K562 (cell line): ENCODE data around the gene IMPG1.

Source experiments
- ARID1B ChIP-seq: fragments of 450-650 bp; IDR thresholded peaks from 2 replicates; pipeline ENCODE4 v1.6.1; 2016; ENCODE audit warnings: antibody characterized with exemption, mild to moderate bottlenecking, inconsistent platforms
- EP300 ChIP-seq: IDR thresholded peaks from 2 replicates; pipeline ENCODE4 v1.6.1; 2012; ENCODE audit warnings: low read length, improper control_type of control experiment
- POLR2A ChIP-seq: fragments of 450-650 bp; conservative IDR thresholded peaks from 2 replicates; pipeline ENCODE4 v1.6.1; 2016
- TBL1XR1 ChIP-seq, 2 experiments: IDR thresholded peaks; 2 replicates each; pipeline ENCODE4 v1.6.1; 2012; ENCODE audit warnings: improper control_type of control experiment in 2 of 2, low read length in 2 of 2, mild to moderate bottlenecking in 1 of 2
- ZFX ChIP-seq: sonication (generic); formaldehyde crosslinking; IDR thresholded peaks from 2 replicates; pipeline ENCODE4 v1.8.0; 2022; ENCODE audit warnings: mild to moderate bottlenecking, missing genetic modification reagents, moderate library complexity
- TF ChIP-seq, protein P1 (sequence below), 3 experiments: IDR thresholded peaks in 2 of 3; conservative IDR thresholded peaks in 1 of 3; 2 replicates each; pipeline ENCODE4 v1.5.1; 2011 to 2012; ENCODE audit warnings: low read length in 3 of 3, mild to moderate bottlenecking in 3 of 3, control low read depth in 2 of 3, improper control_type of control experiment in 1 of 3, inconsistent platforms in 1 of 3, low read depth in 1 of 3, mixed read lengths in 1 of 3, moderate library complexity in 1 of 3; ENCODE audit not compliant: insufficient read depth in 2 of 3

GRCh38 chr6:76000629-76001028 lies 71.8 kb downstream of the IMPG1 start:
- TF ChIP-seq POLR2A = no peak
- TF ChIP-seq EP300 = no peak
- no peak for TF ChIP-seq TBL1XR1 (IDR thresholded peaks at IDR 0.05; ENCODE audit: low read length in 2 of 2)
- TF ChIP-seq, protein P1, sequence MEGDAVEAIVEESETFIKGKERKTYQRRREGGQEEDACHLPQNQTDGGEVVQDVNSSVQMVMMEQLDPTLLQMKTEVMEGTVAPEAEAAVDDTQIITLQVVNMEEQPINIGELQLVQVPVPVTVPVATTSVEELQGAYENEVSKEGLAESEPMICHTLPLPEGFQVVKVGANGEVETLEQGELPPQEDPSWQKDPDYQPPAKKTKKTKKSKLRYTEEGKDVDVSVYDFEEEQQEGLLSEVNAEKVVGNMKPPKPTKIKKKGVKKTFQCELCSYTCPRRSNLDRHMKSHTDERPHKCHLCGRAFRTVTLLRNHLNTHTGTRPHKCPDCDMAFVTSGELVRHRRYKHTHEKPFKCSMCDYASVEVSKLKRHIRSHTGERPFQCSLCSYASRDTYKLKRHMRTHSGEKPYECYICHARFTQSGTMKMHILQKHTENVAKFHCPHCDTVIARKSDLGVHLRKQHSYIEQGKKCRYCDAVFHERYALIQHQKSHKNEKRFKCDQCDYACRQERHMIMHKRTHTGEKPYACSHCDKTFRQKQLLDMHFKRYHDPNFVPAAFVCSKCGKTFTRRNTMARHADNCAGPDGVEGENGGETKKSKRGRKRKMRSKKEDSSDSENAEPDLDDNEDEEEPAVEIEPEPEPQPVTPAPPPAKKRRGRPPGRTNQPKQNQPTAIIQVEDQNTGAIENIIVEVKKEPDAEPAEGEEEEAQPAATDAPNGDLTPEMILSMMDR (IDR thresholded peaks at IDR 0.05 in 2 of 3, conservative IDR thresholded peaks at IDR 0.05 in 1 of 3; ENCODE audit: insufficient read depth in 2 of 3, low read depth in 1 of 3, low read length in 3 of 3) = no peak
- TF ChIP-seq ARID1B = no peak
- no peak for TF ChIP-seq ZFX (CRISPR knock-in tag)
